GF-D8 (cell line): ENCODE data around the gene SIRPD.
"Not testable (repeated sequence)": the region's sequence is repeated elsewhere in the genome, so short reads cannot be mapped to it uniquely, and the experiment has no call there.

Experiments used
- DNase-seq: peaks from one replicate; lab custom pipeline; 2025; lab: John Stamatoyannopoulos, UW

SIRPD gene

DNA sequence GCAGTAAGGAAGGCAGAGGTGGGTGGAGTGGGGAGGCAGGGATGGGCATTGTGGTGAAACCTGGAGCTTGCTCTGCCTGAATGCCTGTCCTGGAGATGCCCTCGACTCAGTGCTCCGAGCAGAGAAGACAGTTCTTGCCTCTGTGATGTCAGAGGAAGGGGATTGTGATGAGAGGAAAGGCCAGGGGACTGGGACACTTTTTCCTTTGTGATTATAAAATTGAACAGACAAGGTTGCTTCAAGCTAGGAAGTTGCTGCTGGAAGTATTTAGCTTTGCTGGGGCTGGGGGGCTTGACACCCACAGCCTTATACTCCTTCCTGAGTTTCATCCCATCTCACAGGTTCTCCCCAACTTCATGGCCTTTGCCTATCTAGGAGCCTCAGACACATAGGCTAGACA is at the start of gene SIRPD:
TSS of gene SIRPD (minus strand) at position 101 of the 400 bp plus-strand sequence. CDS start at position 49, 52 bp downstream.
- no peak for DNase-seq

DNA sequence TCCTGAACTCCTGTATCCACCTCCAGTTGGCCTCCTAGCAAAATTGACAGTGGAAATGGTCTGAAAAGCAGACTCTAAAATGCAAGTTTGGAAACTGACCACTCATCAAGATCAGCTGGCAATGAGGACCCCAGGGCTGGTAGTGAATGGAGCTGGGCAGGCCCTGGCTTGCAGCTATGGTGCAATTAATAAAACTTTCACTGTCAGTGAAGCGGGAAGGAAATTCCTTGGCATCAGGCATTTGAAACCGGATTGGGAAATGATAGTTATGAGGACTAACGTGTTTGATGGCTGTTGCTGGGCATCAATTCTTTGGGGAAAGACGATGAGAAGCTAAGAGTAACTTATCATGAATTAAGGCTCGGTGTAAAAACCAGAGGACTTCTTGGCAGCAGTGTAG is 43.2 kb upstream of the SIRPD start:
- DNase-seq = no peak

DNA sequence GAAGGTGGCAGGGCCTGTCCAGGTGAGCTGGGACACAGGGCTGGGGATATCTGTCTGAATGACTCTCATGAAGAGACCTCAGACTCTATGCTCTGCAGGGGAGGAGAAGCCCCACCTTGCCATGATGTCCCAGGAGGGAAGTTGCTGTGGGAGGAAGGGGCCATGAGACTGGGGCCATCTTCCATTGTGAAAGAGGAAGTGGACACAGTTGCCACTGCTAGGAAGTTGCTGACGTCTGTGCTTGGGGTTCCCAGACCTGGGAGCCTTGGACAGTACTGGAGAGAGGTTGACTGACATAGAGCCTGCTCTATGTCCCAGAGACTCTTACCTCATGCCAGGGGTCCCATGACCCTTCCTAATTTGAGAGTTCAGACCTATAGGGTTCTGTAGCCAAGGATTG is 37.8 kb upstream of the SIRPD start:
- no peak for DNase-seq

DNA sequence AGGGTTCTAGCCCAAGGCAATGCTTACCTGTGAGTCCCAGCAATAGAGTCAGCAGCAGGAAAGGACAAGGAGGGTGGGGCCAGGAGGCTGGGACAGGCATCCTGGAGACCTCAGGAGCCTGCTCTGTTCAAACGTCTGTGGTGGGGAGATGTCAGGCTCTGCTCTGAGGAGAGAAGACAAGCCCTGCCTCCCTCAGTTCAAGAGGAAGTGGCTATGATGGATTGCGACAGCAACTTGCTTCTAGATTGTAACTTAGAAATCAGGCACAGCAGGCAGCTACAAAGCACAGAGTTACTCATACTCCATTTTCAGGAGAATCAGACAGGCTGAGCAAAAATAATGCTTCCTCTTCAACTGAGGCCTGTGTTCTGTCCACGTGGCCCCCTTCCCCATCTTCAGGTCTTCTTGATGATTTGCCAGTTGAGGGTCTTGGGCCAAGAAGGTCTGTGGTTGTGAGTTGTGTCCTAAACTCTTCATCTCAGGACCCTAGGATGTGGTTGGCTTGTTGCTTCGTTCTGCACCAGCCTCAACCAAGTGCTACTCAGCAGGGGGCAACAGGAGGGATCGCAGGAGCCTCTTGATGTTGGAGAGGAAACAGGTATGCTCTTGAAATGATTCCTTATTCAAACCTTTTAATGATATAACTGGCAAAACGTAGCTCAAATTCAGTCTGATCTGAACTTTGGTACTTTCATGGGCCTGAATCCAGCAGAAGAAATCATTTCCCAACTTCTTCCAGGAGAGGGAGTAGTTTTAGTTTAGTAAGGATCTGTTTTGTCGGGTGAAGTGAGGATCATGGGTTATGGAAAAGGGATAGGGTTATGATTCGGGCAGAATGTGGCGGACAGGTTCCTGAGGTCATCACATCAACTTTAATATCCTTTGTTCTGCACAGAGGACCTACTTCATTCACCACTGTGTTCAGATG is 31.3 kb upstream of the SIRPD start:
- no peak for DNase-seq

DNA sequence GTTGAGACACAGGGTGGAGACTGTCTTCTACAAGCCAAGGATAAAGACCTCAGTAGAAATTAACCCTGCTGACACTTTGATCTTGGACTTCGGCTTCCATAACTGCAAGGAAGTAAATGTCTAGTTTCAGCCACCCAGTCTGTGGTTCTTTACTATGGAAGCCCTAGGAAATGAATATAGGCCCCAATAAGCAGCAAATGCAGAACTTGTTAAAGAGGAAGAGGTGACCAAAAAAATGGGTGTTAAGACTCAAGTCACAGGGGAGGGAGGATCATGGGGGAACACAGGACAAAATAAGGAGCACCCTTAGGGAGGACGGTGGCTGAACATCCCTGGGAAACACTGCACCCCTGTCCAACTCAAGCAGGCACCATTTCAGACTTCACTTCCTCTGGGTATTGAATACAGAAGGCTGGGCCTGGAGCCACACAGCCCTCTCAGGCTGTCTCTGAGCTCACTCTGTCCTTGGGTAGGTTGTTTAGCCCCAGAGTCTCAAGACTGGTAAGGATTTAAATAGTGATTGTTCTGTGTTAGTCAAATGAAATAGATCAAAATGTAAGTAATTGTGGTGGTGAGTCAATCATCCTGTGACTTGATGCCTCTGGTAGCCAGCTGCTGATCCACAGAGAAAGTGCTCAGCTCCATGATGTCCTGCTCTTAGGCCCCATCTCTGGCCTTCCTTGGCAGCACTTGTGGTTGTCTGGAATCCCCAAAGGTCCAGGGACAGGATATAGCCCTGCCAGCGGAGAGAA is 30.5 kb upstream of the SIRPD start:
- DNase-seq = no peak

DNA sequence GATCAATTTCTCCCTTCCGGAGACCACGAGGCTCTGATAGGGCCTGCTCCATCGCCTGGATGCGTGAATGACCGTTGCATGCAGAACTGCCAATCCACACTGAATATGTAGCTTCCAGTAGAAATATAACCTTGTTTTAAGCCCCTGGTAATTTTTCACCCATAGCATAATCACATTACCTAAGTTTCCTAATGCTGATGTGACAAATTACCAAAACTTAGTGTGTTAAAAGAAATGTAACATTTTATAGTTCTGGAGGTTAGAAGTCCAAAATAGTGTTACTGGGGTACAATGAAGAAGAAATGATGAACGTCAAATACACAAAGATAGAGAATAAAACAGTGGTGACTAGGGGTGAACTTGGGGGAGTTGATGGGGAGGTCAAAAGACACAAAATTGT is 22.0 kb upstream of the SIRPD start:
- DNase-seq = no peak

DNA sequence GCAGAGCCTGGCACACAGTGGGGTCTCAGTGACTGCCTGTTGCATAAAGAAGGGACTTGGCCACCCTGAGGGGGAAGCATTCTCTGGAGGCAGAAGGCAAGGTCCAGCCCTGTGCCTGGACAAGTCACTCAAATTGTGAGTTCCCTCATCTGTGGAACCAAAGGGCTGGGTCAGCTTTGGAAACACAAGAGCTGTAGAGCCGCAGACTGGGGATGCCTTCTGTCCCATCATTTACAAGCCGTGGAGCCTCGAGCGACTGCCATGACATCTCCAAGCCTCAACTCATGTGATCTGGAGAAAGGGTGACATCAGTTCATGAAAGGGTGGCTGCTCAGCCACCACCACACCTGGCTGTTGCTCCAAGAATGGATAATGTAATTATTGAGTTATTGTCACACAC is 20.4 kb upstream of the SIRPD start:
- DNase-seq = no peak

DNA sequence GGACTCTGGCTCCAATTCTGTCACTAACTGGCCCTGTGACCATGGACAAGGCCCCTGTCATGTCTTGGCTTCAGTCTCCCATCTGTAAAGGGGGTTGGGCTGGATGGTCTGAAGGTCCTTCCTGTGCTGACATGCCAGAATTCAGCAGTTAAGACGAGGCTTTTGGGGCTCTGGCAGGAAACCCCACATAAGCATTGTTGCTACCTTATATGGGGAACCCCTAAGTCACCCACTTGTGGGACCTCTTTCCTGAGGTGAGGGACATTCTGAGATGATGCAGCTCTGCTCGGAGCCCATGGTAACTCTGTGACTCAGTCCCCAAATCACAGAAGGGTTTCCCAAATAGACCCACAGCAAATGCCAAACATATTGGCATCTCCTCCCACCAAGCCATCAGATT is 19.8 kb upstream of the SIRPD start:
- not testable (repeated sequence) for DNase-seq

DNA sequence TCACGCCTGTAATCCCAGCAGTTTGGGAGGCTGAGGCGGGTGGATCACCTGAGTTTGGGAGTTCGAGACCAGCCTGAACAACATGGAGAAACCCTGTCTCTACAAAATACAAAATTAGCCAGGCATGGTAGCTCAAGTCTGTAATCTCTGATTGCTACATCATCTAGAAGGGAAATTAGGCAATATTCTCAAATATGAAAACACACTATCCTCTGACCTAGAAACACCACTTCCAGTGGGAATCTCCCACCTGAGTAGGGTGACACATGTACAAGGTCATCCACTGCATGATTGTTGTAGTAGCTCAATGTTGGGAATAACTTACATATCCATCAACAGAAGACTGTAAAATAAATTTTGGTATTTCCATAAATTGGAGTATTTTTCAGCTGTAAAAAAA is 19.1 kb upstream of the SIRPD start:
- peak; percentile 13 for DNase-seq

DNA sequence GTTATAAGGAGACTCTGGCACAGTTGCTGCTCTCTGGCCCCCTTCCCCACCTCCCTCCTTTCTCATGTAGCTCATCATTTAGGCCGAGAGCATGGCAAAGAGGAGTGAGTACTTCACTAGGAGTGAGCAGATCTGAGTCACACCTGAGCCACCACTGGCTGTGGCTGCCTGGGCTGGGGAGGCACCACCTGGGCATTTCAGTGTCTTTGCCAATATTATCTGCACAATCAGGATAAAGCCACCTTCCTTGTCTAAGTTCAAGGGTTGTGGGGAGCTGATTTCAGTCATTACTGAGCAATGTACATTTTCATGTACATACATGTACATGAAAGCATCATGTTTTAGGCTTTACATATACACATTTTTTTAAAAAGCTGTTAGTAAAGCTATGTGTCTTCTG is 18.5 kb upstream of the SIRPD start:
- not testable (repeated sequence) for DNase-seq

DNA sequence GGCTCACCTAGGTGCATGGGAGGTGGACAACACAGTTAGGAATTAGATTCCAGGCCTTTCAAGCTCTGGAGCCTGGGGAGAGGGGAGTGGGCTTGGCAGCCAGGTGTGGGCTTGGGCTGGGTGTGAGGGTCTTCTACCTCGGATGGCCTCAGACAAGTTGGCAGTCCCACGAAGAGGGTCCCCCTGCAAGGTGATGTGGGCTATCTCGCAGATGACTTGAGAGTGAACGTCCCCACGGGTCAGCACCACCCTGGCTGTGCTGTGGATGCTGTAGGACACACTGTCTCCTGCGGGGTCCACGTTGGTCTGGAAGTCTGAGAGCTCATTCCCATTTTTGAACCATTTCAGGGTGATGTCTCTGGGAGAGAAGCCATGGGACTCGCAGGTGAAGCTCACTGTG is 14.1 kb upstream of the SIRPD start:
- not testable (repeated sequence) for DNase-seq

DNA sequence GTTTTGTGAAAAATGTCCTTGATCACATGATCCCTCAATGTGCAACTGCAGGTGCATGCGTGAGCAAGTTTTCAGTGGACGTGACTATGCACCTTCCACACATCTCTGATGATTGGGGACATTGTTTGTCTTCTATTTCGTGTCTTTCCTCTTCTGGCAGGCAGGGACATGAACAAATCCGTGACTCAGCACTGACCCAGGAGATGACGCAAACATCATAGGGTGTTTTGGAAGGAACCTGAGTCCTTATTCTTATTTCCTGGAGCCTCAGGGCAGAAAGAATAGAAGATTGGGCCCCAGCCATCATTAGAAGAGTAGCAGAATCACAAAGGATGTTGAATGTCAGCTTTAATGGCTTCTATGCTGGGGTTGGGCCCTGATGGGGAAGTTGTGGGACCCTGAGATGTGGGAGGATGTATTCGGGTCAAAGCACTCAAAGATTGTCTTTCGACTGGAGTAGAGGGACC is 11.9 kb upstream of the SIRPD start:
- DNase-seq = peak; percentile 43

DNA sequence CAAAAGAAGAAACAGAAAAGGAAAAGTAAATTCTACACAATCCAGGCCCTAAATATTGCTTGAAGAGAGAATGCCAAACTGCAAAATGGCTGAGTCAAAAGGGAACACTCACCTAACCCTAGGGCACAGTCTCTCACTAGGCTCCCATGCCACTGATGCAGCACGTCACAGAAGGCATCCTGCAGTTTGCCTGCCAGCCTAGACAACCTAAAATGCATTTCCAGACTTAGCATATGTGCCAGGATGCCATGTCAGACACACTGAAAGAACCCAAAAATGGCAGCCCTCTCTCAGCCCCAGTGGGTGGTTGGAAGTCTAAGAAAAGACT is 10.6 kb upstream of the SIRPD start:
- DNase-seq = no peak

DNA sequence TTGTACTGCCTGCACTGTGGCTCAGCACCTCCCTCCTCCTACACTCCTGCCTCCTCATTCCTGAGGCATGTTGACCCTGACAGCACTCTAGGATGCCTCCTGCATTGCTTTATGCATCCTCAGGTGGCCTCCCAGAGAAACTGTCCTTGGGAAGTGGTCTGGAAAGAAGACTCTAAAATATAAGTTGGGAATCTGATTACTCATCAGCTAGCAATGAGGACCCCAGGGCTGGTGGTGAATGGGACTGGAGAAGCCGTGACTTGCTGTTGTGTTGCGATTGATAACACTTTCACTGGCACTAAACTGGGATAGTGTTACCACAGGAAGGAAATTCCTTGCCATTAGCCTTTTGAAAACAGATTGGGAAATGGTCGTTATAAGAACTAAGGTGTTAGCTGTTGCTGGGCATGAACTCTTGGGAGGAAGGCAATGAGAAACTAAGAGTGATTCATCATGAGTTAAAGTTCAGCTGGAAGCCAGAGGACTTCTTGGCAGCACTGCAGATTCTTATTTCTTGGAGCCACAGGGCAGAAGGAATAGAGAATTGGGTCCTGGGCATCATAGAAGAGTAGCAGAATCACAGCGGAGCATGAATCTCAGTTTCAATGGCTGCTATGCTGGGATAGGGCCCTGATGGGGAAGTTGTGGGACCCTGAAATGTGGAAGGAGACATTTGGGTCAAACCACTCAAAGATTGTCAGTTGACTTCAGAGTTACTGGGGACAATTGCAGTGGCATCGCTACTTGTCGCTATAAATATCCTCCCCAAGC is 10.1 kb upstream of the SIRPD start:
- no peak for DNase-seq

DNA sequence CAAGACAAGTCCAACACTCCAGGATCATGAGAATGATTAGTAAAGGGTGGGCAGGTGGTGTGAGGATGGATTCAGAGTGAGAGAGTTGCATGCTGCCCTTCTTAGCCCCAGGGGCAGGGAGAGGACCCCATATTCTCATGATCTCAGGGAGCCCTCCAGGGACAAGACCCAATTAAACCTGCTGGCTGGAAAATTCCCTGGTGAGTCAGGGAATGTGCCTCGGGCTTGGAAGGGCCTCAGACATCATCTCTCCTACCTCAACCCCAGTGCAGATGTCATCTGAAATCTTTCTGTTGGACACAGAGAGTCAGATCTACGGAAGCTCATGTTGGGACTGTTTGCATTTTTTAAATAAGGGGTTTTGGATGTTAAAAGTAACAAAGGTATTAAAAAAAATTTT is 9.2 kb upstream of the SIRPD start:
- no peak for DNase-seq

DNA sequence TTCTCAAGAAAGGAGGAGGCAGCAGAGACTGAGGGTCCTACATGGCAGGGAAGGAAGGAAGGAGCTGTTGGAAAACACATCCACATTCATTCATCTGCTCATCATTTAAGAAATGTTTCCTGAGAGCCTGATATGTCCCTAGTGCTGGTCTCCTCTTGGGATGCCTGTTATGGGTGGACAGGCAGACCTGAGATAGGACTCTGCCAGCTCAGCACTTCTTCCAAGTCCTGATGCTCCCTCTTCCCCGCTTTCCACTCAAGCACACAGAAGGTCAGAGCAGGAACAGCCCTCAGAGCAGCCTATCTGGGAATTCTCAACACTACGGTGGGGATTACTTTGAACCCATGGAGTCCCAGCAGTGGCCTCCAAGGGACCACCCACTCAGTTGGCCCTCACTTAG is 8.0 kb upstream of the SIRPD start:
- DNase-seq = no peak

DNA sequence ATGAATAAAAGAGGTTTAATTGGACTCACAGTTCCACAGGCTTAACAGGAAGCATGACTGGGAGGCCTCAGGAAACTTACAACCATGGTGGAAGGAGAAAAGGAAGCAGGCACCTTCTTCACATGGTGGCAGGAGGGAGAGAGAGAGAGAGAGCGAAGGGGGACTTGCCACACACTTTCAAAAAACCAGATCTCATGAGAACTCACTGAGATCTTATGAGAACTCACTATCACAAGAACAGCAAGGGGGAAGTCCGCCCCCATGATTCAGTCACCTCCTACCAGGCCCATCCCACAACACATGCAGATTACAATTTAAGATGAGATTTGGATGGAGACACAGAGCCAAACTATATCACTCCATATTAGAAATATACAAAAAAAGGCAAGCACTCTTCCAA is 6.1 kb upstream of the SIRPD start:
- DNase-seq = no peak

DNA sequence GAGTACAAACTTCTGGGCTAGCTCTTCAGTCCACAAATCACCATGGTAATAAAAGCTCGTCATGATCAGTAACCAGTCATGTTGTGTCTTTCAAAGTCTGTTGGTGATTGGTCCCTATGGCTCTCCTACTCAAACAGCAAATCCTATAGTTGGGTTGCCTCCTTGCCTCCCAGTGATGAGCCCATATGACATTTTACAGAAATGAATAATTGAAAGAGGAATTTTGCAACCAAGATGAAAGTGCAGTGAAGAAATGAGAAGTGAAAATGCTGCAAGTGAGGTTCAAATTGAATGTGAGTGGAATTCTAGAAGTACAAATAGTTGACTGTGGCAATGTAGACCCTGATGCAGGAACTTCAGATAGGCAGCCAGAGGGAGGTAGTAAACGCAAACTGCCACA is 5.1 kb upstream of the SIRPD start:
- no peak for DNase-seq

DNA sequence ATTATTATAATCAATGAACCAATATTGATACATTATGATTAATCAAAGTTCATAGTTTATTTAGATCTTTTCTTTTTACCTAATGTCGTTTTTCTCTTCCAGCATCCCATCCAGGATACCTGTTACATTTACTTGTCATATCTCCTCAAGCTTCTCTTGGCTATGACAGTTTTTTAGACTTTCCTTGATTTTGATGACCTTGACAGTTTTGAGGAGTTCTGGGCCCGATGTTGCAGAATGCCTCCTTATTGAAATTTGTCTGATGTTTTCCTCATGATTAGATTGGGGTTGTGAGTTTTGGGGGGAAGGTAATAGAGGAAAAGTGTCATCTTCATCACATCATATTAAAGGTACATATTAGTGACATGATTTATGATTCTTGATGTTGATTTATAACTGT is 3.8 kb upstream of the SIRPD start:
- DNase-seq = no peak

DNA sequence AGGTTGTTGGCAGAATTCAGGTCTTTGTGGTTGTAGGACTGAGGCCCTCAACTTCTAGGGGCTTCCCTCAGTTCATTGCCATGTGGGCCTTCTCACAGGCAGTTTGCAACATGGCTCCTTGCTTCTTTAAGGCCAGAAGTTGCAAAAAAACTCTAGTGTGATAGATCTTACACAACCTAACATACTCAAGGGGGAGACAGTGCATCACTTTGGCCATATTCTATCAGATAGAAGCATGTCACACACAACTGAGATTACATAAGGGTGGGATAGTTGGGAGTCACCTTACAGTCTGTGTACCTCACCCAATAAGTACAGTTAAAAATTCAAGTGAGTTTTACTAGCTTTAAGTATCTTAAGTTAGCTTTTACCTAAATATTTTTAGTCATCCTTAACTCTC is 1.6 kb downstream of the SIRPD start:
- no peak for DNase-seq

DNA sequence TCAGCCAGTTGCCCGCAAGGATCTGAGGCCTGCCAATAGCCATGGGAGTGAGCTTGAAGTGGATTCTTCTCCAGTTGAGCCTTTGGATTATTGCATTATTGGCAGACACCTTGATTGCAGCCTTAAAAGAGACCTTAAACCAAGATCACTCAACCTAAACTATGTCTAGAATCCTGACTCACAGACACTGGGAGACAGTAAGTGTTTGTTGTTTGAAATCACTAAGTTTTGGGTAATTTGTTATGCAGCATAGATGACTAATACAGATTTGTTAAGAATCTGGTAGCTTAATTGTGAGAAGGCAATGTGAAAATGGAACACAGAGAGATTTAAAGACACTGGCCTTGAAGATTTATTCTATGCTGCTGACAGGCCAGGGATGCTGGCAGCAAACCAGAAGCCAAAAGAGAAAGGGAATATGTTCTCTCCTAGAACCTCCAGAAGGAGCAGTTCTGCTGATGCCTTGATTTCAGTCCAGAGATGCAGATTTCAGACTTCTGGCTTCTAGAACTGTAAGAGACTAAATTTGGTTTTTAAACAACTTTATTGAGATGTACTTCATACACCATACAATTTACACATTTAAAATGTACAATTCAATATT is 17.6 kb downstream of the SIRPD start:
- DNase-seq = no peak

DNA sequence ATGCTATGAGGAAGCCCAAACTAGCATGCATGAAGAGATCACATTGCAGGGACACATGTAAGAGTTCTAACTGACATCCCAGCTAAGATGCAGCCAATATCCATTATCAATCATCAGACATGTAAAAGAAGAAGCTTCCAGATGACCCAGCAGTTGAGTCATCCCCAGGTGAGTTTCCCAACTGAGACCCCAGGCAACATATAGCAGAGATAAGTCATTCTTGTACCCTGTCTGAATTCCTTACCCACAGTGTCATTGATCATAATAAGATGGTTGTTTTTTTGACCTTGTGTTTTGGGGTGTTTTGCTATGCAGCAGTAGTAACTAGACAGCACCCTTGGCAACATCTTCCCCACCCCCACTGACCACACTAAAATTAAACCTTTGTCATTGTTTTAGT is 18.9 kb downstream of the SIRPD start:
- no peak for DNase-seq
